SU-DHL-6 (cell line): ENCODE results near the gene SLC12A7.

Experiments used
- EZH2phosphoT487 ChIP-seq: fragments of 200-600 bp; sonication (generic), shearing (Covaris generic); conservative IDR thresholded peaks from 2 replicates; pipeline ENCODE4 v1.6.1; 2018; ENCODE audit warnings: mild to moderate bottlenecking, antibody characterized with exemption, low read length, moderate library complexity, mixed read lengths
- TF ChIP-seq, protein P1 (sequence below): fragments of 200-600 bp; sonication (generic); IDR thresholded peaks from one replicate; pipeline ENCODE4 v1.5.1; 2017; ENCODE audit warnings: antibody characterized with exemption, mild to moderate bottlenecking, low read length, moderate library complexity; ENCODE audit not compliant: insufficient read depth, poor library complexity, severe bottlenecking

DNA sequence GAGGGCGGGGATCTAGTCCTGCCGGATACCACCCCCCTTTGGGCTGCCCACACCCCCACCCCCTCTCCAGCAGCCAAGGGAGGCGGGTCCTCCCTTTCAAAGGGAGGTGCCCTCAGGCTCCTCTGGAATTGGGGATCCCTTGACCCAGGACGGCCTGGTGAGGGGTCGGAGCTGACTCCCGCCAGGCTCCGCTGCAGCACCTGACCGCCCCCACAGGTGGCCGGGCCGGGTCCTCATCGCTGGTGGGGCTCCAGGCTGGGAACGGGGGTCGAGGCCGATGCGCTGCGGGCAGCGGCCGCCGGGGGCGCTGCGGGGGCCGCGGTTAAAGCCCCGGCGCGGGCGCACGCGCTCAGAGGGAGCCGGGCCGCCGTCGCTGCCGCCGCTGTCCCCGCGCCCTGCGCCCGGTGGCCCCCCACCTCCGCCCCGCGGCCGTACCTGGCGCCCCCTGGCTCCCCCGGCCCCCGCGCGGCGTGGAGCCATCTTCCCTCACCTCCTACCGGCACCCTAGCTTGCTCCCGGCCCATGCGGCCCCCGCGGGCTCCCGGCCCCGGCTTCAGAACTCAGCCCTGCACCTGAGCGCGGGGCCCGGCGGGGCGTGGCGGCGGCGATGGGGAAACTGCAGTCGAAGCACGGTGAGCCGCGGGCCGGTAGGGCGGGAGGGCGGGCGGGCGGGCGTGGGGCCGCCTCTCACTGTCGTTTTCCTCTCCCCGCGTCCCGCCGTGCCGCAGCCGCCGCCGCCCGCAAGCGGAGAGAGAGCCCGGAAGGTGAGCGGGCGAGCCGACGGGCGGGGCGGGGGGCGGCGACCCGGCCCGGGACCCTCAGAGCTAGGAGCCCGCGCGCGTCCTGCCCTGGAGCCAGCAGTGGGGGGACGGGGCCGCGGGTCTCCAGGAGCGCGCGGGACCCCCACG, 103.2 kb downstream of the SLC12A7 start, which contains the start of gene NKD2:
- TF ChIP-seq, protein P1, sequence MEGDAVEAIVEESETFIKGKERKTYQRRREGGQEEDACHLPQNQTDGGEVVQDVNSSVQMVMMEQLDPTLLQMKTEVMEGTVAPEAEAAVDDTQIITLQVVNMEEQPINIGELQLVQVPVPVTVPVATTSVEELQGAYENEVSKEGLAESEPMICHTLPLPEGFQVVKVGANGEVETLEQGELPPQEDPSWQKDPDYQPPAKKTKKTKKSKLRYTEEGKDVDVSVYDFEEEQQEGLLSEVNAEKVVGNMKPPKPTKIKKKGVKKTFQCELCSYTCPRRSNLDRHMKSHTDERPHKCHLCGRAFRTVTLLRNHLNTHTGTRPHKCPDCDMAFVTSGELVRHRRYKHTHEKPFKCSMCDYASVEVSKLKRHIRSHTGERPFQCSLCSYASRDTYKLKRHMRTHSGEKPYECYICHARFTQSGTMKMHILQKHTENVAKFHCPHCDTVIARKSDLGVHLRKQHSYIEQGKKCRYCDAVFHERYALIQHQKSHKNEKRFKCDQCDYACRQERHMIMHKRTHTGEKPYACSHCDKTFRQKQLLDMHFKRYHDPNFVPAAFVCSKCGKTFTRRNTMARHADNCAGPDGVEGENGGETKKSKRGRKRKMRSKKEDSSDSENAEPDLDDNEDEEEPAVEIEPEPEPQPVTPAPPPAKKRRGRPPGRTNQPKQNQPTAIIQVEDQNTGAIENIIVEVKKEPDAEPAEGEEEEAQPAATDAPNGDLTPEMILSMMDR = no peak
- TF ChIP-seq EZH2phosphoT487 = no peak
